ENCODE results near the gene MTMR2. TPM values are rescaled to one million over a fixed set of nuclear protein-coding genes. Genes with fewer than 3 reads are reported as not detected.
A peak's percentile ranks its signal among the peaks of the same experiment; 100 is the strongest.

MTMR2 gene
- total and polyA plus RNA-seq, 4 donors = 11.6 to 53.7 (median 24.4) TPM

DNA sequence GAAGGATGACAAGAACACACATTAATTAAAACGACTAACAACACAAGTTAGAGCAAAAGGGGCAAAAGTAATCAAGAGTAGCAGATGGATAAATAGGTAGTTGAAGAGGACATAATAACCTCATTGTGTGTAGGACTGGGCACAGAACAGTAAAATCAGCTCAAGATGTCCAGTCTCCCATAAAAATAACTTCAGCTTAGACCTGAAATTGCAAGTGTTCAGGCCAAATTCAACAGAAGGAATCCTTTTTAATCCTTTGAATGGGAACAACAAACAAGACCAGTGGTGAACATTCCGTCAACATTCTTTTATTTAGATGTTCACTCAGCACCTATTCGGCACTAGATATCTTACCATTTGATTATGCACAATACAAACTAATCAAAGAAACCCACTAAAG is 4.4 kb downstream of the MTMR2 start:
- 86 to 87% methylated on average over 3 of the region's 3 CpGs for WGBS, 2 donors
- H3K27me3 ChIP-seq (ENCODE audit: control insufficient read depth in 3 of 3, insufficient read depth in 3 of 3, low read length in 2 of 3) = no peaks in the 10 kb centered on the region

DNA sequence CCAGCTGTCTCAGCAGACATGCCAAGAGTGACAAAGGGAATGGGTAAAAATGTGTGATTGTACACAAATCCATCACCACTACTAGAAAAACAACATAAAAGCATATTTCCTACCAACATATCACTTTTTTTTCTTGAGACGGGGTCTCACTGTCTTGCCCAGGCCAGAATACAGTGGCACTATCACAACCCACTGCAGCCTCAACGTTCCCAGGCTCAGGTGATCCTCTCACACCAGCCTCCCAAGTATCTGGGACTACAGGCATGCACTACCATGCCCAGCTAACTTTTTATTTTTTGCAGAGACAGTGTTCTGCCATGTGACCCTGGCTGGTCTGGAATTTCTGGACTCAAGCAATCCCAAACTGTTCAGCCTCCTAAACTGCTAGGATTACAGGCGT is 5.2 kb downstream of the MTMR2 start:
- 88 to 94% methylated on average over 3 of the region's 3 CpGs for WGBS, 2 donors
- Histone ChIP-seq H3K4me3 (no peak overlapping the region), H3K9ac (ENCODE audit: insufficient read depth in 1 of 2, low read length in 2 of 2) (no peak overlapping the region), H3K4me1 (ENCODE audit: control insufficient read depth in 5 of 5, insufficient read depth in 5 of 5, low read length in 5 of 5) (peaks cover 0 to 44% (median 7%) of the 10 kb centered on the region in 5 donors), H3K36me3 (ENCODE audit: control insufficient read depth in 4 of 4, insufficient read depth in 4 of 4, low read length in 4 of 4) (no peaks in the 10 kb centered on the region), H3K9me3 (ENCODE audit: control insufficient read depth in 4 of 4, insufficient read depth in 3 of 4, low read length in 3 of 4) (no peaks in the 10 kb centered on the region), H3K27me3 (ENCODE audit: control insufficient read depth in 3 of 3, insufficient read depth in 3 of 3, low read length in 2 of 3) (no peaks in the 10 kb centered on the region), H3K27ac (ENCODE audit: low read depth in 1 of 2, low read length in 1 of 2) (peak overlapping the region in 1 of 2 donors; percentile 45)
- ATAC-seq (ENCODE audit: insufficient read depth, low FRiP score) (no peak), DNase-seq (no peak)
- TF ChIP-seq, protein P1, sequence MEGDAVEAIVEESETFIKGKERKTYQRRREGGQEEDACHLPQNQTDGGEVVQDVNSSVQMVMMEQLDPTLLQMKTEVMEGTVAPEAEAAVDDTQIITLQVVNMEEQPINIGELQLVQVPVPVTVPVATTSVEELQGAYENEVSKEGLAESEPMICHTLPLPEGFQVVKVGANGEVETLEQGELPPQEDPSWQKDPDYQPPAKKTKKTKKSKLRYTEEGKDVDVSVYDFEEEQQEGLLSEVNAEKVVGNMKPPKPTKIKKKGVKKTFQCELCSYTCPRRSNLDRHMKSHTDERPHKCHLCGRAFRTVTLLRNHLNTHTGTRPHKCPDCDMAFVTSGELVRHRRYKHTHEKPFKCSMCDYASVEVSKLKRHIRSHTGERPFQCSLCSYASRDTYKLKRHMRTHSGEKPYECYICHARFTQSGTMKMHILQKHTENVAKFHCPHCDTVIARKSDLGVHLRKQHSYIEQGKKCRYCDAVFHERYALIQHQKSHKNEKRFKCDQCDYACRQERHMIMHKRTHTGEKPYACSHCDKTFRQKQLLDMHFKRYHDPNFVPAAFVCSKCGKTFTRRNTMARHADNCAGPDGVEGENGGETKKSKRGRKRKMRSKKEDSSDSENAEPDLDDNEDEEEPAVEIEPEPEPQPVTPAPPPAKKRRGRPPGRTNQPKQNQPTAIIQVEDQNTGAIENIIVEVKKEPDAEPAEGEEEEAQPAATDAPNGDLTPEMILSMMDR (IDR thresholded peaks at IDR 0.05; ENCODE audit: control extremely low read depth, extremely low read depth) = no peak

More for the DNA sequence above, 4.4 kb downstream of the MTMR2 start:
- TF ChIP-seq, protein P1 (IDR thresholded peaks at IDR 0.05; ENCODE audit: control extremely low read depth, extremely low read depth) = no peak
- H3K4me1 ChIP-seq (ENCODE audit: control insufficient read depth in 5 of 5, insufficient read depth in 5 of 5, low read length in 5 of 5) = peaks cover 0 to 43% (median 7%) of the 10 kb centered on the region in 5 donors
- no peak for ATAC-seq (ENCODE audit: insufficient read depth, low FRiP score)
- no peak overlapping the region for H3K9ac ChIP-seq (ENCODE audit: insufficient read depth in 1 of 2, low read length in 2 of 2)
- H3K27ac ChIP-seq (ENCODE audit: low read depth in 1 of 2, low read length in 1 of 2) = no peak overlapping the region
- H3K9me3 ChIP-seq (ENCODE audit: control insufficient read depth in 4 of 4, insufficient read depth in 3 of 4, low read length in 3 of 4) = no peaks in the 10 kb centered on the region
- DNase-seq = no peak
- no peaks in the 10 kb centered on the region for H3K36me3 ChIP-seq (ENCODE audit: control insufficient read depth in 4 of 4, insufficient read depth in 4 of 4, low read length in 4 of 4)
- H3K4me3 ChIP-seq = no peak overlapping the region

DNA sequence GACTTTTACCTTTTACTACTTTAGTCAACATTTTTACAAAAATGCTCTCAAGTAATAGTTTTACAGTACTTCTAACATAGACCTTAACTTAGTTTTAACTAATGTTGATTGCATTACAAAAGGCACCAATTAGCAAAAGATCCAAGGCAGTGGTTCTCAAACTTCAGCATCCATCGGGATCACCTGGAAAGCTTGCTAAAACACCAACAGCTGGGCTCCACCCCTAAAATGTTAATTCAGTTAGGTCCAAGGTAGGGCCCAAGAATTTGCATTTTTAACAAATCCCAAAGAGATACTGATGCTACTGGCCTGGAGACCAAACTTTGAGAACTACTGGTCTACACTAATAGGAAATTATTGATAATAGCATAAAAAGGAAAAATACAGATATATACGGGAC is 5.9 kb downstream of the MTMR2 start:
- 80 to 87% methylated on average over 2 of the region's 2 CpGs for WGBS, 2 donors
- H3K4me1 ChIP-seq (ENCODE audit: control insufficient read depth in 5 of 5, insufficient read depth in 5 of 5, low read length in 5 of 5) = peaks cover 0 to 44% (median 7%) of the 10 kb centered on the region in 5 donors

More for the DNA sequence above, 5.9 kb downstream of the MTMR2 start:
- DNase-seq (no peak), ATAC-seq (ENCODE audit: insufficient read depth, low FRiP score) (no peak)
- no peaks in the 10 kb centered on the region for H3K27me3 ChIP-seq (ENCODE audit: control insufficient read depth in 3 of 3, insufficient read depth in 3 of 3, low read length in 2 of 3)
- no peak overlapping the region for H3K4me3 ChIP-seq
- TF ChIP-seq, protein P1 (IDR thresholded peaks at IDR 0.05; ENCODE audit: control extremely low read depth, extremely low read depth) = no peak
- no peak overlapping the region for H3K27ac ChIP-seq (ENCODE audit: low read depth in 1 of 2, low read length in 1 of 2)
- no peaks in the 10 kb centered on the region for H3K9me3 ChIP-seq (ENCODE audit: control insufficient read depth in 4 of 4, insufficient read depth in 3 of 4, low read length in 3 of 4)
- H3K9ac ChIP-seq (ENCODE audit: insufficient read depth in 1 of 2, low read length in 2 of 2) = no peak overlapping the region
- H3K36me3 ChIP-seq (ENCODE audit: control insufficient read depth in 4 of 4, insufficient read depth in 4 of 4, low read length in 4 of 4) = no peaks in the 10 kb centered on the region
